Mucosa of gallbladder (tissue), 1 donor: ENCODE results near the gene TENM4. TPM values are rescaled to one million over a fixed set of nuclear protein-coding genes. Genes with fewer than 3 reads are reported as not detected.

ENCODE experiments used
- DNase-seq: peaks from one replicate; pipeline ENCODE4 v3.0.0-alpha.2; 2020; ENCODE audit warnings: low spot score
- total RNA-seq: library from RNA; stranded (reverse); gene quantifications from one replicate; pipeline ENCODE4 v1.2.1, GENCODE V29; 2021
- donor health status: DM: no; HTN: no; CAD: no.

The TENM4 gene
- total RNA-seq, 1 donor from 2014 or later = 8.4 TPM

DNA sequence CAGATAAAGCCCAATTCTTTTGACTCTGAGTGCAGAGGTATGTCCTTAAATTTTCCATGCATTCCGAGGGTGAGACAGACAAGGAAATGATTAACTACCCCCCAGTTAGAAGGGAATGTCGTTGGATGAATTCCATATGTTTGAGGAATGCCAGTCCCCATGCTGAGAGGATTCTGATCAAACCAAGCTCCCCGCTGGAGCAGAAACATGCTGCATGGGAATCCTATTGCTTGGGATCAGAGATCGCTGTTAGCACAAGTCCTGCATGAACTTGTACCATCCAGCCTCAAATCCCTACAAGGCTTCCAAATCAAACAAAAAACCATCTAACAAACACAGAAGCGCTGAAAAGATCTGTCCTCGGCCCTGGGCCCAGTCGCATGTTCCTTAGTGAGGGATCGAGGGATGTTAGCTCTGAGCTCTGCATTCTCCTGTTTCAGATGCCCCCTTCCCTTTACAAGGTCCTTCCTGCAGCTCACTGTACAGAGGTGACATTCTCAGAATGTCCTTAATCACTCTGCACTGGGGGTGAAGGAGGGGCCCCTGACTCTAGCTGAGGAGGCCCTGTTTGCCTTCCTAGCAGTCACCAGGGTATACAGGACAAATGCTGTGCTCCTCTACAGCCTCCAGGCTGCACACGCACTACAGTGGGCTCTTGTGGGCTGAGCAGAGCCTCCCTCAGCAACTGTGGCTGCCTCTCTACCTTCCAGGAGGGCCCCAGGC is 353.4 kb downstream of the TENM4 start:
- DNase-seq = no peak

DNA sequence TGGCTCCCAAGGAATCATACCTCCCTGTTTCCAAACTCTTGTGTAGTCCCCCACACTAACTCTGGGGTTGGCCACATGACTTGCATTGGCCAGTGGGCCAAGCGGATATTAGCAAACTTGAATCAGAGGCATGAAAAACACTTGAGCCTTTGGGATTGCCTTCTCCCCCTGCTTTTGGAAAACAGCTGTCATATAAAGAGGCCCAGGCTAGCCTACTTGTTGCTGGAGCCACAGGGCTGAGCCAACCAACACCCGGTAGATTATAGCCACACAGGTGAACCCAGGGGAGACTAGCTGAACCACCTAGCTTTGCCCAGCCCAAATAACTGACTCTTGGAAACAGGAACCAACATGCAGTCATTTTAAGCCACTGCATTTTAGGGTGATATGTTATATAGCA is 354.8 kb downstream of the TENM4 start:
- no peak for DNase-seq

DNA sequence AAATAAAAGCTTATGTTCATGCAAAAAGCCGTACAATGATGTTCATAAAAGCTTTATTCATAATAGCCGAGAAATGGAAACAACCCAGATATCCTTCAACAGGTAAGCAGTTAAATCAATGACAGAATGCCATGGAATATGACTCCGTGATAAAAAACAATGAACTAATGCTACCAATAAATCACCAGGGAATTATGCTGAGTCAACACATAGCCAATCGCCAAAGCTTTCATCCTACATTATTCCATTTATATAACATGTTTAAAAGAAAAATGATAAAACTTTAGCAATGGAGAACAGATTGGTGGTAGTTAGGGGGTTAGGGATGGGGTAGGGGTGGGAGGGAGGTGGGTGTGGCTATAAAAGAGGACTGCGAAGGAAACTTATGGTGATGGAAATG is 356.4 kb downstream of the TENM4 start:
- DNase-seq = no peak

DNA sequence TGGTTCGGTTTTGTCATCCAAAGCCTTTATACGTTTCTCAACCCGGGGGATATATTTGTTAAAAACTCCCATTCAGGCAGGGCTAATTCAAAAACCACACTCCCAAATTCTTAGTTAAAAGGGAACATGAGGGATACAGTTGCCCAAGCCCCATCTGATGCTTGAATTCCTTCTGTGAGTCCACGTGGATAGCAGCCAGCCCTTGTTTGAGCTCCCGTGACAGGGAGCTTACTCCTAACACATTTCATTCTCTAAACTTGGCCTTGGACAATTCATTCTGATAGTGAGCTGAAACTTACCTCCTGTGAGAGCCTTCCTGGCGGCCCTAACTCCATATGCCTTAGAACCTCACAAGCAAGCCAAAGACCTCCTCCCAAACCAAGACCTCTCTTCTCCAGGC is 357.5 kb downstream of the TENM4 start:
- DNase-seq = no peak

DNA sequence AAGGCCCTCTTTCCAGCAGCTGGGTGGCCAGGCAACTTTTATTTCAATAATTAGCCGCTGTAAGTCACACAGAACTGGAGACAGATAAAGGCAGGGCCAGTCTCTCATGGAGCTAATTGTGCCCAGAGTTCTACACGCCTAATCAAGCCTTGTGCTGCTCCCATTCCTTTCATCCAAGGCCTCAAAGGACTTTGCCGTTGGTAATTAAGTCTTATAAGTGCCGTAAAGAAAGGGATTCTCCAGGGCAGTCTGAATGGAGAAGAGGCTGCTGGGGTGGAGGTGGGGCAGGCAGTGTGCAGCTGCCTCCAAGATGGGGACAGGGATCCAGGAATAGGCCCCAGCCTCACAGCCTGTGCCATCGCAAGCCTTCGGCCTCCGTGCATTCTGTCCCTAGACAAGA is 357.9 kb downstream of the TENM4 start:
- no peak for DNase-seq

DNA sequence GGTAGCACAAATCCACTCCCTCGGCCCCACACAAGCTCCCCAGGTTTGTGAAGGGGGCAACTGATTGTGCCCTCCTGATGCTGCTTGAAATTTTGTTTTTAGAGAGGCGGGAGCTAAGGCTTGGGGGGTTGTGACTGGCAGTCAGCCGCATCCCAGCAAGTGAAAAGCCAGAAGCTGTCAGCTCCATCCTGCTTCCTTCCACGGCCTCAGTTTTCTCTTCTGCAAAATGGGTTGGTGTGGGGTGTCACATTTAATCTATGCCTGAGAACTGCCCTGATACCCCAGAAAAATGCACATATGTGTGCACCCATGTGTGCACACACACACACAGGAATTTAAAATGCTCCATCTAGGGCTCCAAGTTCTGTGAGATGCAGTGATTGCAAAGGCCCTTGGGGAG is 358.6 kb downstream of the TENM4 start:
- DNase-seq = no peak

DNA sequence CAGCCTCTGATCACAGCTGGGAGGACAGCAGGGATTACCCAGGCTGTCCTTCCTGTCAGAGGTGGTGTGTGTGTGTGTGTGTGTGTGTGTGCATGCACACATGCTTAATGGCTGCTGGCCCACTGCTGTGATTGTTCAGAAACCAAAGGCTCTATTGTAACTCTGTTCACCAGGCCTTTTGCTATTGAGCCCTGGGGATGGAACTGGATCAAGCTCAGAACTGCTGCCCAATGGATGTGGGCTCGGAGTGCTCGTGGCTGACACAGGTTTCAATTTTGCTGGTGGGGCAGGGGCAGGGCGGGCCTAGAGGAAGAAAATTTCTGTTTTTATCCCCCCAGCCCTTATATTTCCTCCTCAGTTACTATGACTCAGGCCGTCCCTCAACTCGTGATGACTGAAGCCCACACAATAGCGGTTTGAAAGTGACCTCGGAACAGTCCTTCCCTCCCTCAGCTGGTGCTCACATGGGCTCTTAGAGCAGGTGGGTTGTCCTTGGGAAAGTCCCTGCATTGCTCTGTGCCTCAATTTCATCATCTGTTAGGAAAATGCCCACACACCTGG is 359.3 kb downstream of the TENM4 start:
- no peak for DNase-seq

DNA sequence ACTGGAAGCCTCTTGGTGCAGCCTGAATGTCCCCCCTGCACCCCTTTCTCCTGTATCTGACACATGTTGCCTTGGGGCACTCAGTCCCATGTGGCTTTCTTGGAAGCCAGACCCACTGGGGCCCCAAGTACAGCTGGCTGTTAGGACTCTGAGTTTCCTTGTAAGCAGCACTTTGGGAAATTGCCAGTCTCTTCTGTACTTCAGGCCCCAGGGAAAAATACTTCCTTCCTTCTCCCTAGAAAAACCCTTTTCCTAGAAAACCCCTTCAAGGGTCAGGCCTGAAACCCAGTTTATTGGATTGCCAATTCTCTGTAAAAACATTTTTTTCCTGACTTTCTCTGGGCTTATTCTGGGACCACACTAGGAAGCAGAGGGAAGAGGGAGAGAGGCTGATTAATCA is 360.3 kb downstream of the TENM4 start:
- DNase-seq = no peak

DNA sequence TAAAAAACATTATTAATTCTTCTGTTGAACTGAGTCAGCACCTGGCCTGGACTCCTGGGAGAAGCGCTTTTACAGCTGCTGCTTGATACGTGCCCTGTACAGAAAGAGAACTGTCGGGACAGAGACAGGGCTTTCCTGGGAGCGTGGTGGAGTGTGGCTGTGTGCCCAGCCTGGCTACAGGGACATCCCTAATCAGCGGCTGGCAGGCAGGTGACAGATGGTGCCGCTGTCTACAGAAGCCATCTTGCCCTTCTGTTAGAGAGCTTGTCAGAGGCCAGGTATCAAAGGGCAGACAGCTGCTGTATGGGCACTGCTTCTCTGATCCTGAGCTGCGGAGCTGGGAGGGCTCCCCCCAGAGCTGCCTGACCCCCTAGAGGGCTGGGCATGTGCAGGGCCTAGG is 361.8 kb downstream of the TENM4 start:
- no peak for DNase-seq

DNA sequence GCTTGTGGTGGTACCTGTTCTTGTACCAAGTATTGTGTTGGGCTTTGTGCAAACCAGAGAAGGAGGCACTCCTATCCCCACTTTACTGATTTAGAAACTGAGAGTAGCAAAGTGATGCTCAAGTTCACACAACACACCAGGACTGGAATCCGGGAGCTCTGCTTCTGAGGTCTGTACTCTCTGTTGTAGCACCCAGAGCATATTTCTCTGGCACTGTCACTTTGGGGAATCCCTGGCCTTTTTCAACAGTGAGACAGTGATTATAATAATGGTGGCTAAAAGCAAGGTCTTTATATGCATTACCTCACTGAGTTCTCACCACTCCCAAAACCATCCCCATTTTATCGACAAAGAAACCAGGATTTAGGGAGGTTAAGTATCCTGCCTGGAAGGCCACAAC is 362.4 kb downstream of the TENM4 start:
- no peak for DNase-seq

DNA sequence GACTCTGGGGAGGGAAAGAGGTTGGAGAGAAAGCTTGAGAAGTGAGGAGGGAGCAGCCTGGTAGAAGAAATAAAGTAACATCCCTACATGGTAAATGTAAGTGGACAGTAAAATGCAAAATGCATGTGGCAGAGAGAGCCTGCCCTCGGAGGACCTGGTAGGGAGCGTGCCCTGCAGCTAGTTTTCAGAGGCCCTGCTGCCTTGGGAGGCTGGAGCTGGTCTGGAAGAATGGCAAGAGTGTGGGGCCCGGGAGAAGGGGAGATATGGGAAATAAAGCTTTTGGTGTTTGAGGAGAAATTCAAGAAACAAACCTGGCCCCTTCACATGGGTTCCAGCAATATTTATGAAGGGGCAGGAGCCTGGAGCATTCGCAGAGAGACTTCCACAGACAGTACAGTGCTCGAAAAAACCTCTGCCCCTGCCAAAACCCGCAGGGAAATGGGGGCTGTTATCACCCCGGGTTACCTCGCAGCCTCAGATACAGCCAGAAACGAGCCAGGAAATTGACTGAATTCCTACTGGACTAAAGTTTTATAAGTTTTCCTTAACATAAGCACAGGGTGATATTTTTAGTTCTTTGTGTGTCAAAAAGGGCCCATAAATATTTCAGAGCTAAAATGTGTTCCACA is 363.0 kb downstream of the TENM4 start:
- DNase-seq = no peak

DNA sequence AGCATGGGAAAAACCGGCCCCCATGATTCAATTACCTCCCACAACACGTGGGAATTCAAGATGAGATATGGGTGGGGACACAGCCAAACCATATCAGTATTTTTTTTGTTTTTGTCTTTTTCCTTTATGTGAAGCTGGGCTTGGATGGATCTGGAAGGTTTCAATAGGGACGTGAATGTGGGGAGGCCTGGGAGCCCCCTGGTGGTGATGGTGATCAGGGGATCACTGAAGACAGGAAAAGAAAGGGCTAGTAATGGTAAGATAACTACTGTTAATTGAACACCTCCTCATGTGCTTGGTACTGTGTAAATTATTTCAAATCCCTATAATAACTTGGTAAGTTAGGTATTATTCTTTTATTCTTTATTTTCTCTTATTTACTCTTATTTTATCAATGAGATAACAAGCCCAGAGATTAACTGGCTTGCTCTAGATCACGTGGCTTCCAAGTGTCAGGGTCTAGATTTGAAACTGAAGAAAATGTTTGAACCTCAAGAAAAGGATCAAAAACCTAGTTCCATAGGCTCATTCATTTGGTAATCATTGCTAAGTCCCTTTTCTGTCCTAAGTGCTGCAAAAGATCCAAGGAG is 364.2 kb downstream of the TENM4 start:
- DNase-seq = peak; percentile 44

DNA sequence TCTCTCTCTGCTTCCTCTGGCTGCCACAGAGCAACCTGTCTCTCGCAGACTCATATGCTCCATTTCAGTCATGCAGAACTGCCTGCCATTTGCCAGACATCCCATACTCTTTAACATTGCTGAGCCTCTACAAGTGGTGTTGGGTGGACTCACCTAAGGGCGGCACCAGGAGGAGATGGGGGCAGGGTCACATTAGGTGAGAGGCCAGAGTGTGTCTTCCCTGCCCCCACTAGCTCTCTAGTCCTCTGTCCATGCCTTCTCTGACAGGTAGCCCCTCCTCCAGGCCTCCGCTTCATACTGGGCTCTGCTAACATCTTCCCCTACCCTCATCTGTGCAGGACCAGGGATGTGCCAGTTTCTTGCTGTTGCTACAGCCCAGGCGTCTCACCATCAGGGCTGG is 366.3 kb downstream of the TENM4 start:
- DNase-seq = no peak

DNA sequence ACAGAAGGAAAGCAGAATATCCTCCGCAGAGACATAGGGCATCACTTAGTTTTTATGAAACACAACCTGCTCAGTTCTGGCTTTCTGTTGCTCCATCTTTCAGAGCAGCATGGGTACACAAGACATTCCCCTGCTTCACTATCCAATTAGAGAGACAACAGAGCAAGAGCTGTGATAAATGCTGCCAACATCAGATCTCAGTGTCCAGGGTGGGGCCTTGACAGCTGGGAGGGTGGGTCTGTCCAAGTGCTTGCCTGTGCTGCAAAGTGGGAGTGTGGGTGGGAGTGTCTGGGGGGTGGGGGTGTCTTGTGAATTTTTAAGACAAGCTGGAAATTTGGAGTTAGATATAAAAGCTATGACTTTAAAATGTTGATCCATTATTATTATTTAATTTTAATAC is 369.6 kb downstream of the TENM4 start:
- DNase-seq = no peak

DNA sequence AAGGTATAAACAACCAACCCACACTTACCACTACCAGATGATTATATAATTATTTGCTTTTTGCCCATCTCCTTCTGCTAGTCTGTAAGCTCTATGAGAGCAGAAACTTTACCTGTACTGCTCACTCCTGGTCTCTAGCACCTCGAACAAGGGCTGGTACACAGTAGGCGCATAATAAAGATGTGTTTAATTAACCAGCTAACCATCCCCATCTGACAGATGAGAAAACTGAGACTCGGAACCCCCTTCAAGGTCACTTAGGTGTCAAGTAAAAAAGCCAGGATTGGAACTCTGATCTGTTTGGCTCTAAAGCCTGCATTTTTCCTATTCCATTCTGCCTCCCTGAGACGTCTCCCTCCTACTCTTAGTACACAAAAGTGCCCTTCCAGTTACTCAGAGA is 370.3 kb downstream of the TENM4 start:
- DNase-seq = no peak

DNA sequence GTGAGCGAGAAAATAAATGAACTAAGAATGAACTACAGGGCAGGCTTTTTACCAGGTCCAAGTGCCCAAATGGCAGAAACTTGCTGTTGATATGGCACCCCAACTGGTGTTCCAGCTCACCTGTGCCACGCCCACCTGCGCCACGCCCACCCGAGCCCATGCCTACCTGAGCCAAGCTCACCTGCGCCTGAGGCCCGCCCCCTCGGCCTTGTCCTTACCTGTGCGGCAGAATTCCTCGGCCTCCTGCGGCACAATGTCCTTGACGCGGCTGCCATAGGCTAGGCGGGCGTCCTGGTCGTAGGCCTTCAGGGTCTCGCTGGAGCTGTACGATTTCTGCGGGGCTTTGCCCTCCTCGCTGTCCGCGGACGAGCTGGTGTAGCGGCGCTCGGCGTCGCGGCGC is 371.3 kb downstream of the TENM4 start:
- DNase-seq = no peak

DNA sequence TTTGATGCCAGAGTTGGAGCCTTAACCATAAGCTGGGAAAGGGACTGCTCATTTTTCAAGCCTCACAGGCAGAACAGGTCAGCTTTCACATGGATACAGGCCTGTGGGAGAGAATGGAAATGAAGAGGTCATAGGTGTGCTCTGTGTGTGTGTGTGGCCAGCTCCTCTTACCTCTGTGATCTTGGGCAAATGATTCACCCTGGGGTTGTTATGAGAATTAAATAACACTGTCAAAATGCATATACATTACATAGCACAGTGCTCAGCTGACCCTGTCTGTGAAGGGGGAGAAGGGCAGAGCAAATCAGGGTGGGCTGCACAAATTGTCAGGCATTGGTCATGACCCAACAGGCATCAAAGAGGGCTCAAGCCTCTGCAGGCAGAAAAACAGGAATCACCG is 372.5 kb downstream of the TENM4 start:
- DNase-seq = no peak

DNA sequence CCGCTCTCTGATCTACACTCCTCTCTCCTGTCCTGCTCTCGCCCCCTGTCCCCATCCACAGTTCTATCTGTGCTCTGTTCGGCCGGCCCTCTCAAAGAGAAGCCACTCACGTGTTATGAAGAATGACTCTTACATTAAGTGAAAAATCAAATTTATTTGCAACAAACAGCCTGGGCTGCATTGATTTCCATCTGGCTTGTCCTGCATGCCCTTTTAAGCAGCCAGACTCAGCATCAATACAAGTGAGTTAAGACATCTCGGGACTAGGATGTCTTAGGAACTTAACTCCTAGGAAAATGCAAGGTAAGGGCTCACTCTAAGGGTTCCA is 373.5 kb downstream of the TENM4 start:
- no peak for DNase-seq

DNA sequence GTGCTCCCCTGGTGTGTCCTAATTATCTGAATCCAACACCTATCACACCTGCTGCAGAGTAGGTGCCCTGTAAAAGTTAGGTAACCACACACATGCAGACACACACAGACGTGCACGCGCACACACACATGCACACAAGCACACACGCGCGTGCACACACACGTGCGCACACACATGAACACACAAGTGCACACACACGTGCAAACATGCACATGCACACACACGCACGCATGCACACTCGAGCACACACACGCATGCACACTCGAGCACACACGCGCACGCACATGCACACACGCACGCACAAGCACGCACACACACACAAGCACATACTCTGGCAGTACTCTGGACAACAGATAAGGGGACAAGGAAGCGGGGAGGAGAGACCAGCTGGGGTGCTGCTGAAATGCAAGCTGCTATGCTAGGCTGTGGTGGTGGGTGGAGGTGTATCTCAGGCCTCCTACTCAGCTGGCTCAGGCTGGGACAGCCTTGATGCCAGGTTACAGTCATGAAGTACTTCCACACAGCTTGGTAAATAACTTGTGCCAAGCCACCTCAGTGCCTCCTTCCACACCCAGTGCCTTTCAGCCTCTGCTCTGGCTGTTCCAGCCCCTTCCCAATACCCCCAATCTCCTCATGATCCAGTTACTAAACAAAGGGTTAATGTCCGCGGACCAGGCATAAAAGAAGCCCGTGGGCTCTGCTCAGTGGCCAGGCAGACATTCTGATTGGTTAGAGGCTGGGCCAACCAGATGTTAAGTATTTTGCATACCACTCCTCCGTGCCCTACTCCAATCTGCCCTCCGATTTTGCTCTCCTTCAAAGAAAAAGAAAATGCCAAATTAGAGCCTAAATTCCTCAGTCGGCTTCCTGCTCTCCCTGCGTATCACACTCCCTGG is 374.1 kb downstream of the TENM4 start:
- no peak for DNase-seq

DNA sequence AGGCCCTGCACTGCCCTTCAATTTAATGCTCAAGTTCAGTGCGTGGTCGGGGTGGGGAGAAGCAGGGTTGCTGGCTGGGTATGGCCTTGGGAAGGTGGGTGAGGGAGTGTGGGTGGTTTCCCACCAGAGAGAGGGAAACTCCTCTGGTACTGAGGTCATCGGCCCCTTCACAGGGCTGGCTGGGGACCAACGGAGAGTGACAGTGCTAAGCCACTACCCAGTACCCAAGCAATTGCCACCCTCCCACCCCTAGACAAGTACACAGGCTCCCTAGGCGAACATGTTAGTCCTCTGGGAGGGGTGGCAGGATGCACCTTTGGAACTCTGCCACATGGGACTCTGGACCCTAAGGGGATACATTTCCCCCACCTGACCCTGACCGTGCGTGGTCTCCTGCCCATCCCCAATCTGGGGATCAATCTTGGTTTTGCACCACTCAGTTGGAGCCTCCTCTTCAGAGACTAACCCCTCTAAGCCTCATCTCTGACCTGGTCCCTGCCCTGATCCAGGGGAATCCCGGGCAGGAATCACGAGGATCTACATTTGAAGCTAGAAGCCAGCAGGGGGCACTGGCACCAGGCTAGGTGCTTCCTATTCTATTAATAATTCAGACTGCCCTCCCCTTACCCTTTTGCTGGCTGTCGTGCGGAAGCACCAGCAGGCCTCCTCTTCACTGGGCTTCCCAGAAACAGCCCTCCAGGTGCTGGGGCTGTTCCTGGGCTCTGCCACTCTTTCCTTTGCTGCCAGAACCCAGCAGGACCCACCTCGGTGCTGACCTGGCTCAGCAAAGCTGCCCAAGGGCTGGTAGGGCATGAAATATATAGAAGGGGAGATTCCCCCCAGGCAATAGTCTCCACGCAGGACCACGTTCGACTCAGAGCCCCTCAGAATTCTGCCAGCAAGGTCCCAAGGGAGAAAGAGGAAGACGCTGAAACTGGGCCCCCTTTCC is 377.7 kb downstream of the TENM4 start:
- no peak for DNase-seq
